ENCODE measurements around the gene ABHD2. TPM values are rescaled to one million over a fixed set of nuclear protein-coding genes. Genes with fewer than 3 reads are reported as not detected.

The ABHD2 gene
- total RNA-seq, 1 experiment from 2014 or later = 29.7 TPM

DNA sequence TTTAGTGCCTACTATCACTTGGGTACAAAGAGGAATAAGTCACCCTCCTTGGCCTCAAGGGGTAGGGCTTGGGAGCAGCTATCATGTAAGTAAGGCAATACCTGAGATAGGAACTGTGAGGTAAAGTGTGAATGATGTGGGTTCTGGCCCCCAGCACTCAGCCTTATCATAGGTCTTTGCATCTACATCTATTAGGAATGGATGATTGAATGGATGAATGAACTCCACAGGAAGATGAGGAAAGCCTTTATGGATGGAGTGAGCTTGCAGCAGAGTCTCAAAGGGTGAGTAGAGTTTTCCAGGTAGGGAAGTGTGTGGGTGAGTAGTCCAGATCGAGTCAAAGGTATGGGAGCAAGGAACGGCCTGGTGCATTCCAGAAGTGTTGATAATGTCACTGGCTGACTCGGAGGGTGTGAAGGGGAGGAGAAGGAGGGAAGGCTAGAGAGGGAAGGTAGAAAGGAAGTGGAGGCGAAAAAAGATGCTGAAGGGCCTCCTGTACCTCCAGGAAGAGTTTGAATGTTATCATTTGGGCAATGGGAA, 13.1 kb upstream of the ABHD2 start:
- Mint-ChIP-seq H3K27me3 (ENCODE audit: low read depth) (peaks cover 2% of the 10 kb centered on the region; the same call in 1 of the 2 replicates), H3K9me3 (peaks cover 12% of the 10 kb centered on the region), H3K36me3 (peaks cover 10% of the 10 kb centered on the region), H3K27ac (no peak overlapping the region), H3K4me3 (no peak overlapping the region), H3K4me1 (peaks cover 20% of the 10 kb centered on the region)
- ATAC-seq = no peak
- ChIA-PET CTCF (interaction anchor here (1.2 to 3.1 kb wide), 2 partner anchors 18 to 55 kb away, joined by 3 to 6 read pairs; no protein-coding TSS in a partner anchor), POLR2A (interaction anchor here (0.9 kb wide), 1 partner anchor 13 kb away, joined by 3 read pairs; the partner anchor contains the start of gene ABHD2)
- DNase-seq (ENCODE audit: low spot score) = no peak
- TF ChIP-seq, protein P1, sequence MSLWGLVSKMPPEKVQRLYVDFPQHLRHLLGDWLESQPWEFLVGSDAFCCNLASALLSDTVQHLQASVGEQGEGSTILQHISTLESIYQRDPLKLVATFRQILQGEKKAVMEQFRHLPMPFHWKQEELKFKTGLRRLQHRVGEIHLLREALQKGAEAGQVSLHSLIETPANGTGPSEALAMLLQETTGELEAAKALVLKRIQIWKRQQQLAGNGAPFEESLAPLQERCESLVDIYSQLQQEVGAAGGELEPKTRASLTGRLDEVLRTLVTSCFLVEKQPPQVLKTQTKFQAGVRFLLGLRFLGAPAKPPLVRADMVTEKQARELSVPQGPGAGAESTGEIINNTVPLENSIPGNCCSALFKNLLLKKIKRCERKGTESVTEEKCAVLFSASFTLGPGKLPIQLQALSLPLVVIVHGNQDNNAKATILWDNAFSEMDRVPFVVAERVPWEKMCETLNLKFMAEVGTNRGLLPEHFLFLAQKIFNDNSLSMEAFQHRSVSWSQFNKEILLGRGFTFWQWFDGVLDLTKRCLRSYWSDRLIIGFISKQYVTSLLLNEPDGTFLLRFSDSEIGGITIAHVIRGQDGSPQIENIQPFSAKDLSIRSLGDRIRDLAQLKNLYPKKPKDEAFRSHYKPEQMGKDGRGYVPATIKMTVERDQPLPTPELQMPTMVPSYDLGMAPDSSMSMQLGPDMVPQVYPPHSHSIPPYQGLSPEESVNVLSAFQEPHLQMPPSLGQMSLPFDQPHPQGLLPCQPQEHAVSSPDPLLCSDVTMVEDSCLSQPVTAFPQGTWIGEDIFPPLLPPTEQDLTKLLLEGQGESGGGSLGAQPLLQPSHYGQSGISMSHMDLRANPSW (CRISPR knock-in tag; conservative IDR thresholded peaks at IDR 0.05; ENCODE audit: low read depth) = no peak
- TF ChIP-seq, protein P2, sequence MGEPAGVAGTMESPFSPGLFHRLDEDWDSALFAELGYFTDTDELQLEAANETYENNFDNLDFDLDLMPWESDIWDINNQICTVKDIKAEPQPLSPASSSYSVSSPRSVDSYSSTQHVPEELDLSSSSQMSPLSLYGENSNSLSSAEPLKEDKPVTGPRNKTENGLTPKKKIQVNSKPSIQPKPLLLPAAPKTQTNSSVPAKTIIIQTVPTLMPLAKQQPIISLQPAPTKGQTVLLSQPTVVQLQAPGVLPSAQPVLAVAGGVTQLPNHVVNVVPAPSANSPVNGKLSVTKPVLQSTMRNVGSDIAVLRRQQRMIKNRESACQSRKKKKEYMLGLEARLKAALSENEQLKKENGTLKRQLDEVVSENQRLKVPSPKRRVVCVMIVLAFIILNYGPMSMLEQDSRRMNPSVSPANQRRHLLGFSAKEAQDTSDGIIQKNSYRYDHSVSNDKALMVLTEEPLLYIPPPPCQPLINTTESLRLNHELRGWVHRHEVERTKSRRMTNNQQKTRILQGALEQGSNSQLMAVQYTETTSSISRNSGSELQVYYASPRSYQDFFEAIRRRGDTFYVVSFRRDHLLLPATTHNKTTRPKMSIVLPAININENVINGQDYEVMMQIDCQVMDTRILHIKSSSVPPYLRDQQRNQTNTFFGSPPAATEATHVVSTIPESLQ (CRISPR knock-in tag; IDR thresholded peaks at IDR 0.05) = no peak
- TF ChIP-seq, protein P3, sequence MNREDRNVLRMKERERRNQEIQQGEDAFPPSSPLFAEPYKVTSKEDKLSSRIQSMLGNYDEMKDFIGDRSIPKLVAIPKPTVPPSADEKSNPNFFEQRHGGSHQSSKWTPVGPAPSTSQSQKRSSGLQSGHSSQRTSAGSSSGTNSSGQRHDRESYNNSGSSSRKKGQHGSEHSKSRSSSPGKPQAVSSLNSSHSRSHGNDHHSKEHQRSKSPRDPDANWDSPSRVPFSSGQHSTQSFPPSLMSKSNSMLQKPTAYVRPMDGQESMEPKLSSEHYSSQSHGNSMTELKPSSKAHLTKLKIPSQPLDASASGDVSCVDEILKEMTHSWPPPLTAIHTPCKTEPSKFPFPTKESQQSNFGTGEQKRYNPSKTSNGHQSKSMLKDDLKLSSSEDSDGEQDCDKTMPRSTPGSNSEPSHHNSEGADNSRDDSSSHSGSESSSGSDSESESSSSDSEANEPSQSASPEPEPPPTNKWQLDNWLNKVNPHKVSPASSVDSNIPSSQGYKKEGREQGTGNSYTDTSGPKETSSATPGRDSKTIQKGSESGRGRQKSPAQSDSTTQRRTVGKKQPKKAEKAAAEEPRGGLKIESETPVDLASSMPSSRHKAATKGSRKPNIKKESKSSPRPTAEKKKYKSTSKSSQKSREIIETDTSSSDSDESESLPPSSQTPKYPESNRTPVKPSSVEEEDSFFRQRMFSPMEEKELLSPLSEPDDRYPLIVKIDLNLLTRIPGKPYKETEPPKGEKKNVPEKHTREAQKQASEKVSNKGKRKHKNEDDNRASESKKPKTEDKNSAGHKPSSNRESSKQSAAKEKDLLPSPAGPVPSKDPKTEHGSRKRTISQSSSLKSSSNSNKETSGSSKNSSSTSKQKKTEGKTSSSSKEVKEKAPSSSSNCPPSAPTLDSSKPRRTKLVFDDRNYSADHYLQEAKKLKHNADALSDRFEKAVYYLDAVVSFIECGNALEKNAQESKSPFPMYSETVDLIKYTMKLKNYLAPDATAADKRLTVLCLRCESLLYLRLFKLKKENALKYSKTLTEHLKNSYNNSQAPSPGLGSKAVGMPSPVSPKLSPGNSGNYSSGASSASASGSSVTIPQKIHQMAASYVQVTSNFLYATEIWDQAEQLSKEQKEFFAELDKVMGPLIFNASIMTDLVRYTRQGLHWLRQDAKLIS (CRISPR knock-in tag; IDR thresholded peaks at IDR 0.05; ENCODE audit: borderline replicate concordance) = no peak
- TF ChIP-seq FOXJ3 (CRISPR knock-in tag; IDR thresholded peaks at IDR 0.05; ENCODE audit: borderline replicate concordance) (no peak), ZNF416 (CRISPR knock-in tag; IDR thresholded peaks at IDR 0.05) (no peak), HMGA2 (CRISPR knock-in tag; IDR thresholded peaks at IDR 0.05) (no peak), OVOL2 (CRISPR knock-in tag; IDR thresholded peaks at IDR 0.05; ENCODE audit: borderline replicate concordance) (no peak), GABPB1 (CRISPR knock-in tag; IDR thresholded peaks at IDR 0.05) (no peak), ATF1 (CRISPR knock-in tag; IDR thresholded peaks at IDR 0.05) (no peak)
- TF ChIP-seq, protein P4, sequence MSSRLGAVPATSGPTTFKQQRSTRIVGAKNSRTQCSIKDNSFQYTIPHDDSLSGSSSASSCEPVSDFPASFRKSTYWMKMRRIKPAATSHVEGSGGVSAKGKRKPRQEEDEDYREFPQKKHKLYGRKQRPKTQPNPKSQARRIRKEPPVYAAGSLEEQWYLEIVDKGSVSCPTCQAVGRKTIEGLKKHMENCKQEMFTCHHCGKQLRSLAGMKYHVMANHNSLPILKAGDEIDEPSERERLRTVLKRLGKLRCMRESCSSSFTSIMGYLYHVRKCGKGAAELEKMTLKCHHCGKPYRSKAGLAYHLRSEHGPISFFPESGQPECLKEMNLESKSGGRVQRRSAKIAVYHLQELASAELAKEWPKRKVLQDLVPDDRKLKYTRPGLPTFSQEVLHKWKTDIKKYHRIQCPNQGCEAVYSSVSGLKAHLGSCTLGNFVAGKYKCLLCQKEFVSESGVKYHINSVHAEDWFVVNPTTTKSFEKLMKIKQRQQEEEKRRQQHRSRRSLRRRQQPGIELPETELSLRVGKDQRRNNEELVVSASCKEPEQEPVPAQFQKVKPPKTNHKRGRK (CRISPR knock-in tag; IDR thresholded peaks at IDR 0.05; ENCODE audit: borderline replicate concordance) = no peak
- TF ChIP-seq, protein P5, sequence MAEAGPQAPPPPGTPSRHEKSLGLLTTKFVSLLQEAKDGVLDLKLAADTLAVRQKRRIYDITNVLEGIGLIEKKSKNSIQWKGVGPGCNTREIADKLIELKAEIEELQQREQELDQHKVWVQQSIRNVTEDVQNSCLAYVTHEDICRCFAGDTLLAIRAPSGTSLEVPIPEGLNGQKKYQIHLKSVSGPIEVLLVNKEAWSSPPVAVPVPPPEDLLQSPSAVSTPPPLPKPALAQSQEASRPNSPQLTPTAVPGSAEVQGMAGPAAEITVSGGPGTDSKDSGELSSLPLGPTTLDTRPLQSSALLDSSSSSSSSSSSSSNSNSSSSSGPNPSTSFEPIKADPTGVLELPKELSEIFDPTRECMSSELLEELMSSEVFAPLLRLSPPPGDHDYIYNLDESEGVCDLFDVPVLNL (CRISPR knock-in tag; IDR thresholded peaks at IDR 0.05; ENCODE audit: borderline replicate concordance, low read depth) = no peak
- TF ChIP-seq, protein P6, sequence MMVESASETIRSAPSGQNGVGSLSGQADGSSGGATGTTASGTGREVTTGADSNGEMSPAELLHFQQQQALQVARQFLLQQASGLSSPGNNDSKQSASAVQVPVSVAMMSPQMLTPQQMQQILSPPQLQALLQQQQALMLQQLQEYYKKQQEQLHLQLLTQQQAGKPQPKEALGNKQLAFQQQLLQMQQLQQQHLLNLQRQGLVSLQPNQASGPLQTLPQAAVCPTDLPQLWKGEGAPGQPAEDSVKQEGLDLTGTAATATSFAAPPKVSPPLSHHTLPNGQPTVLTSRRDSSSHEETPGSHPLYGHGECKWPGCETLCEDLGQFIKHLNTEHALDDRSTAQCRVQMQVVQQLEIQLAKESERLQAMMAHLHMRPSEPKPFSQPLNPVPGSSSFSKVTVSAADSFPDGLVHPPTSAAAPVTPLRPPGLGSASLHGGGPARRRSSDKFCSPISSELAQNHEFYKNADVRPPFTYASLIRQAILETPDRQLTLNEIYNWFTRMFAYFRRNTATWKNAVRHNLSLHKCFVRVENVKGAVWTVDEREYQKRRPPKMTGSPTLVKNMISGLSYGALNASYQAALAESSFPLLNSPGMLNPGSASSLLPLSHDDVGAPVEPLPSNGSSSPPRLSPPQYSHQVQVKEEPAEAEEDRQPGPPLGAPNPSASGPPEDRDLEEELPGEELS (CRISPR knock-in tag; IDR thresholded peaks at IDR 0.05) = no peak
- TF ChIP-seq, protein P7, sequence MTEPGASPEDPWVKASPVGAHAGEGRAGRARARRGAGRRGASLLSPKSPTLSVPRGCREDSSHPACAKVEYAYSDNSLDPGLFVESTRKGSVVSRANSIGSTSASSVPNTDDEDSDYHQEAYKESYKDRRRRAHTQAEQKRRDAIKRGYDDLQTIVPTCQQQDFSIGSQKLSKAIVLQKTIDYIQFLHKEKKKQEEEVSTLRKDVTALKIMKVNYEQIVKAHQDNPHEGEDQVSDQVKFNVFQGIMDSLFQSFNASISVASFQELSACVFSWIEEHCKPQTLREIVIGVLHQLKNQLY (CRISPR knock-in tag; IDR thresholded peaks at IDR 0.05) = no peak
- TF ChIP-seq, protein P8, sequence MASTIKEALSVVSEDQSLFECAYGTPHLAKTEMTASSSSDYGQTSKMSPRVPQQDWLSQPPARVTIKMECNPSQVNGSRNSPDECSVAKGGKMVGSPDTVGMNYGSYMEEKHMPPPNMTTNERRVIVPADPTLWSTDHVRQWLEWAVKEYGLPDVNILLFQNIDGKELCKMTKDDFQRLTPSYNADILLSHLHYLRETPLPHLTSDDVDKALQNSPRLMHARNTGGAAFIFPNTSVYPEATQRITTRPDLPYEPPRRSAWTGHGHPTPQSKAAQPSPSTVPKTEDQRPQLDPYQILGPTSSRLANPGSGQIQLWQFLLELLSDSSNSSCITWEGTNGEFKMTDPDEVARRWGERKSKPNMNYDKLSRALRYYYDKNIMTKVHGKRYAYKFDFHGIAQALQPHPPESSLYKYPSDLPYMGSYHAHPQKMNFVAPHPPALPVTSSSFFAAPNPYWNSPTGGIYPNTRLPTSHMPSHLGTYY (CRISPR knock-in tag; IDR thresholded peaks at IDR 0.05) = no peak
